K562 (cell line): ENCODE data around the gene TMEM63A. TPM values are rescaled to one million over a fixed set of nuclear protein-coding genes. Genes with fewer than 3 reads are reported as not detected.

Experiments used
- CHD2 ChIP-seq: IDR thresholded peaks from 2 replicates; pipeline ENCODE4 v1.6.1; 2011; ENCODE audit warnings: low read depth, low read length
- CTCF ChIP-seq, 3 experiments: IDR thresholded peaks in 2 of 3; conservative IDR thresholded peaks in 1 of 3; 2 replicates each; pipeline ENCODE4 v1.5.1; 2011 to 2012; ENCODE audit warnings: low read length in 3 of 3, mild to moderate bottlenecking in 3 of 3, control low read depth in 2 of 3, improper control_type of control experiment in 1 of 3, inconsistent platforms in 1 of 3, low read depth in 1 of 3, mixed read lengths in 1 of 3, moderate library complexity in 1 of 3; ENCODE audit not compliant: insufficient read depth in 2 of 3
- DPF2 ChIP-seq: fragments of 450-650 bp; IDR thresholded peaks from 2 replicates; pipeline ENCODE4 v1.6.1; 2016
- ELF1 ChIP-seq: fragments of 200-800 bp; sonication (Bioruptor generic); IDR thresholded peaks from 2 replicates; pipeline ENCODE4 v1.6.1; 2016; ENCODE audit warnings: missing genetic modification characterization, missing compliant biosample characterization
- ID3 ChIP-seq, 2 experiments: fragments of 250-450 bp in 1 of 2; fragments of 450-650 bp in 1 of 2; sonication (Bioruptor Pico) in 1 of 2; IDR thresholded peaks; 2 replicates each; pipeline versions ENCODE4 v1.6.1 to v1.8.0; 2016 to 2021; ENCODE audit warnings: mild to moderate bottlenecking in 2 of 2, moderate library complexity in 2 of 2, missing compliant biosample characterization in 1 of 2, missing genetic modification characterization in 1 of 2
- ILK ChIP-seq: fragments of 450-650 bp; IDR thresholded peaks from 2 replicates; pipeline ENCODE4 v1.6.1; 2016; ENCODE audit warnings: missing genetic modification characterization, low read depth, mild to moderate bottlenecking, missing compliant biosample characterization, moderate library complexity, borderline replicate concordance
- IRF9 ChIP-seq: fragments of 450-650 bp; IDR thresholded peaks from 2 replicates; pipeline ENCODE4 v1.6.1; 2016; ENCODE audit warnings: missing biosample characterization, missing genetic modification characterization
- MAFK ChIP-seq: IDR thresholded peaks from 2 replicates; pipeline ENCODE4 v1.6.1; 2011; ENCODE audit warnings: low read length, improper control_type of control experiment
- MTF1 ChIP-seq: fragments of 250-450 bp; sonication (Bioruptor Pico); IDR thresholded peaks from 2 replicates; pipeline ENCODE4 v1.9.0; 2021; ENCODE audit warnings: moderate library complexity, mild to moderate bottlenecking, inconsistent platforms, borderline replicate concordance
- PHF21A ChIP-seq: fragments of 450-650 bp; IDR thresholded peaks from 2 replicates; pipeline ENCODE4 v1.6.1; 2017; ENCODE audit warnings: low read depth, borderline replicate concordance
- RBM17 ChIP-seq: fragments of 200-400 bp; formaldehyde crosslinking; IDR thresholded peaks from 2 replicates; pipeline ENCODE4 v1.6.1; 2017; ENCODE audit warnings: low read depth, mild to moderate bottlenecking, low read length, borderline replicate concordance
- SIN3A ChIP-seq, 2 experiments: fragments of 150-350 bp in 1 of 2; IDR thresholded peaks; 2 replicates each; pipeline ENCODE4 v1.6.1; 2011 to 2016; ENCODE audit warnings: borderline replicate concordance in 2 of 2, low read depth in 2 of 2, low read length in 2 of 2, mild to moderate bottlenecking in 2 of 2, moderate library complexity in 2 of 2; ENCODE audit not compliant: control insufficient read depth in 1 of 2
- SMARCA4 ChIP-seq: fragments of 450-650 bp; IDR thresholded peaks from 2 replicates; pipeline ENCODE4 v1.6.1; 2016
- SRF ChIP-seq, 2 experiments: fragments of 250-450, 450-650 bp in 1 of 2; sonication (Bioruptor Pico) in 1 of 2; sonication (generic) in 1 of 2; formaldehyde crosslinking; IDR thresholded peaks; 2 replicates each; pipeline versions ENCODE4 v1.5.0 to v1.5.1; 2020 to 2022; ENCODE audit warnings: mild to moderate bottlenecking in 1 of 2, missing genetic modification reagents in 1 of 2
- SRSF7 ChIP-seq: fragments of 200-400 bp; formaldehyde crosslinking; optimal IDR thresholded peaks from 2 replicates; pipeline ENCODE3; 2017; ENCODE audit warnings: mild to moderate bottlenecking, low read depth, low read length
- ZFP36 ChIP-seq: fragments of 150-350 bp; IDR thresholded peaks from 2 replicates; pipeline ENCODE4 v1.6.1; 2018; ENCODE audit warnings: low read length, low read depth; ENCODE audit not compliant: partially characterized antibody
- ZNF316 ChIP-seq: fragments of 450-650 bp; IDR thresholded peaks from 2 replicates; pipeline ENCODE4 v1.6.1; 2016
- ZNF512 ChIP-seq: IDR thresholded peaks from 2 replicates; pipeline ENCODE4 v1.6.1; 2016; ENCODE audit warnings: missing genetic modification characterization, missing compliant biosample characterization
- ZNF57 ChIP-seq: fragments of 450-650 bp; formaldehyde crosslinking; IDR thresholded peaks from 2 replicates; pipeline ENCODE4 v1.4.0; 2020; ENCODE audit warnings: mild to moderate bottlenecking, moderate library complexity
- polyA plus RNA-seq, 8 experiments: library from polyadenylated mRNA; depleted of rRNA in 4 of 8; stranded (reverse) in 5 of 8; unstranded in 3 of 8; fragments of >200 nt; fragmentation: Nextera tagmentation in 2 of 8; fragmentation: Illumina TruSeq in 1 of 8; extraction: Ambion mirVana in 2 of 8; extraction: Trizol in 1 of 8; gene quantifications; 2 replicates each; pipeline versions ENCODE4 v1.2.1 to v1.2.3, GENCODE V29; 2011 to 2014; ENCODE audit warnings: inconsistent platforms in 1 of 8, missing spikeins in 1 of 8
- total RNA-seq, 7 experiments: library from RNA; depleted of rRNA in 6 of 7; stranded (reverse); fragments of >200 nt in 6 of 7; fragmentation: Illumina TruSeq in 2 of 7; extraction: Trizol in 2 of 7; gene quantifications; 2 replicates each; pipeline versions ENCODE4 v1.2.1 to v1.2.3, GENCODE V29; 2011 to 2021; ENCODE audit warnings: low replicate concordance in 1 of 7

TMEM63A gene
- total and polyA plus RNA-seq, 9 of the 15 experiments (the other 6 are each of a cell fraction or from before 2014, with no cell fraction given), result 2.0 to 54.6 (median 17.5) TPM

- TF ChIP-seq ZNF512 (tag), result no peak
- no peak; the same call in 1 of the 2 replicates for TF ChIP-seq CHD2
- TF ChIP-seq ZNF57 (CRISPR knock-in tag), result no peak
- peak; percentile 51 for TF ChIP-seq MAFK
- peak; percentile 2 for TF ChIP-seq ZFP36
- TF ChIP-seq PHF21A, result no peak
- peak; percentile 51; the same call in 1 of the 2 replicates for TF ChIP-seq ILK
- peak; percentile 100 for TF ChIP-seq DPF2
- TF ChIP-seq ZNF316, result peak; percentile 31; the same call in 1 of the 2 replicates
- TF ChIP-seq ELF1 (tag), result peak; percentile 75
- peak; percentile 100 for TF ChIP-seq SMARCA4
- TF ChIP-seq ID3 (CRISPR knock-in tag; IDR thresholded peaks at IDR 0.05), result no peak
- TF ChIP-seq ID3 (tag; IDR thresholded peaks at IDR 0.05), result peak; percentile 99
- peak; percentile 91 for TF ChIP-seq IRF9
- no peak; a peak in 1 of 6 replicates for TF ChIP-seq CTCF (IDR thresholded peaks at IDR 0.05 in 2 of 3, conservative IDR thresholded peaks at IDR 0.05 in 1 of 3; ENCODE audit: insufficient read depth in 2 of 3, low read depth in 1 of 3, low read length in 3 of 3)
- no peak for TF ChIP-seq RBM17
- 0 out of 4 replicates have a peak, but pooled peaks of 1 of the 2 experiments have one; percentile 51 for TF ChIP-seq SIN3A (IDR thresholded peaks at IDR 0.05; ENCODE audit: borderline replicate concordance in 2 of 2, control insufficient read depth in 1 of 2, low read depth in 2 of 2, low read length in 2 of 2)
- peak; percentile 62 to 72; a peak in 2 of 4 replicates for TF ChIP-seq SRF (CRISPR knock-in tag; IDR thresholded peaks at IDR 0.05)
- peak; percentile 71; the same call in 1 of the 2 replicates for TF ChIP-seq MTF1
- no peak for TF ChIP-seq SRSF7
These were observed 46.3 kb upstream of the TMEM63A start (continued) for GRCh38 chr1:225928186-225929175.
